CD8-positive, alpha-beta memory T cell (primary cell): ENCODE results near the gene MSH6. TPM values are rescaled to one million over a fixed set of nuclear protein-coding genes. Genes with fewer than 3 reads are reported as not detected.

Experiments used
- CTCF ChIA-PET: fragments of 350-600 bp; sonication (Branson Sonifier 250); formaldehyde crosslinking; loops from one replicate; lab custom pipeline; 2021; ENCODE audit warnings: antibody characterized with exemption; lab: Charles Lee
- POLR2A ChIA-PET: fragments of 350-600 bp; sonication (Branson Sonifier 250); formaldehyde crosslinking; loops from one replicate; lab custom pipeline; 2021; ENCODE audit warnings: antibody characterized with exemption; lab: Charles Lee
- DNase-seq, 5 donors: peaks; one replicate each; pipeline versions ENCODE4 v3.0.0 to v3.0.0-alpha.2; 2020 to 2022; ENCODE audit warnings: mixed read lengths in 1 of 5
- H3K27ac ChIP-seq: one replicate; pipeline ENCODE4 v1.7.0; 2013; ENCODE audit warnings: low read depth, mild to moderate bottlenecking, low read length, moderate library complexity
- H3K27me3 ChIP-seq: 2 replicates; pipeline ENCODE4 v1.7.0; 2013; ENCODE audit warnings: low read length, mild to moderate bottlenecking; ENCODE audit not compliant: insufficient read depth, poor library complexity, severe bottlenecking
- H3K36me3 ChIP-seq: 2 replicates; pipeline ENCODE4 v1.7.0; 2013; ENCODE audit warnings: mild to moderate bottlenecking, low read length, moderate library complexity; ENCODE audit not compliant: insufficient read depth
- H3K4me1 ChIP-seq: 2 replicates; pipeline ENCODE4 v1.7.0; 2013; ENCODE audit warnings: mild to moderate bottlenecking, low read length, moderate library complexity; ENCODE audit not compliant: insufficient read depth
- H3K4me3 ChIP-seq: 2 replicates; pipeline ENCODE4 v1.7.0; 2013; ENCODE audit warnings: mild to moderate bottlenecking, low read length
- H3K9me3 ChIP-seq: 2 replicates; pipeline ENCODE4 v1.7.0; 2013; ENCODE audit warnings: mild to moderate bottlenecking, low read length
- H3K27ac Mint-ChIP-seq, 8 donors: one replicate each; pipeline ENCODE4 v1.8.0; 2020 to 2021; ENCODE audit warnings: mixed read lengths in 8 of 8, mild to moderate bottlenecking in 6 of 8, inconsistent platforms in 3 of 8, moderate library complexity in 3 of 8
- H3K27me3 Mint-ChIP-seq, 2 donors: one replicate each; pipeline ENCODE4 v1.8.0; 2020 to 2021; ENCODE audit warnings: mixed read lengths in 2 of 2, mild to moderate bottlenecking in 1 of 2, moderate library complexity in 1 of 2
- H3K36me3 Mint-ChIP-seq, 3 donors: one replicate each; pipeline ENCODE4 v1.8.0; 2020 to 2021; ENCODE audit warnings: mixed read lengths in 3 of 3, inconsistent platforms in 1 of 3, mild to moderate bottlenecking in 1 of 3
- H3K4me1 Mint-ChIP-seq, 3 donors: one replicate each; pipeline ENCODE4 v1.8.0; 2020 to 2021; ENCODE audit warnings: mixed read lengths in 3 of 3, inconsistent platforms in 1 of 3, mild to moderate bottlenecking in 1 of 3
- H3K4me3 Mint-ChIP-seq, 7 donors: one replicate each; pipeline ENCODE4 v1.8.0; 2020 to 2021; ENCODE audit warnings: mixed read lengths in 7 of 7, mild to moderate bottlenecking in 6 of 7, moderate library complexity in 4 of 7, inconsistent platforms in 2 of 7
- H3K9me3 Mint-ChIP-seq, 5 donors: one replicate each; pipeline ENCODE4 v1.8.0; 2020 to 2022; ENCODE audit warnings: mixed read lengths in 5 of 5, mild to moderate bottlenecking in 3 of 5, moderate library complexity in 2 of 5, inconsistent platforms in 1 of 5
- polyA plus RNA-seq: library from polyadenylated mRNA; unstranded; fragments of 300-500 nt; fragmentation: Illumina TruSeq; gene quantifications from one replicate; pipeline ENCODE4 v1.2.3, GENCODE V29; 2021
- total RNA-seq, 2 experiments: library from RNA; stranded (reverse); gene quantifications; one replicate each; pipeline ENCODE4 v1.2.3, GENCODE V29; 2021

MSH6 gene
- total and polyA plus RNA-seq, 3 experiments from 2014 or later = 17.6 to 152 (median 142) TPM

DNA sequence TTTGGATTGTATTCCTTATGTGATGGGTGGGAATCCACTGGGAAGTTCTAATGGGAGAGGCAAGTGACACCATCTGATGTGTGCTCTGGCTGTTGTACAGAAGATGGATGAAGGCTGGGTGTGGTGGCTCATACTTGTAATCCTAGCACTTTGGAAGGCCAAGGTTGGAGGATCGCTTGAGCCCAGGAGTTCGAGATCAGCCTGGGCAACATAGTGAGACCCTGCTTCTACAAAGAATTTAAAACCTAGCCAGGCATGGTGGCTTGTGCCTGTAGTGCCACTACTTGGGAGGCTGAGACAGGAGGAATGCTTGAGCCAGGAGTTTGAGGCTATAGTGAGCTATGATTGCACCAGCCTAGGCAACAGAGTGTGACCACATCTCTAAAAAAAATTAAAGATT lies 10.6 kb upstream of the MSH6 start:
- no peaks in the 10 kb centered on the region for H3K27me3 ChIP-seq
- H3K36me3 ChIP-seq = no peaks in the 10 kb centered on the region
- peaks cover 0 to 1% of the 10 kb centered on the region in 2 donors for H3K27me3 Mint-ChIP-seq
- H3K4me3 ChIP-seq = no peak overlapping the region
- H3K27ac Mint-ChIP-seq = no peak overlapping the region
- H3K4me1 Mint-ChIP-seq = peaks cover 3 to 6% (median 5%) of the 10 kb centered on the region in 3 donors
- no peaks in the 10 kb centered on the region for H3K36me3 Mint-ChIP-seq
- no peak overlapping the region for H3K4me3 Mint-ChIP-seq
- POLR2A ChIA-PET = no interaction called here
- peaks cover 7% of the 10 kb centered on the region for H3K4me1 ChIP-seq
- H3K9me3 Mint-ChIP-seq = no peaks in the 10 kb centered on the region
- no peaks in the 10 kb centered on the region for H3K9me3 ChIP-seq
- no peak overlapping the region for H3K27ac ChIP-seq
- DNase-seq = no peak
- CTCF ChIA-PET = no interaction called here

GRCh38 chr2:47774567-47774966 lies 8.4 kb upstream of the MSH6 start:
- no peaks in the 10 kb centered on the region for H3K4me1 Mint-ChIP-seq
- ChIA-PET POLR2A (no interaction called here), CTCF (no interaction called here)

DNA sequence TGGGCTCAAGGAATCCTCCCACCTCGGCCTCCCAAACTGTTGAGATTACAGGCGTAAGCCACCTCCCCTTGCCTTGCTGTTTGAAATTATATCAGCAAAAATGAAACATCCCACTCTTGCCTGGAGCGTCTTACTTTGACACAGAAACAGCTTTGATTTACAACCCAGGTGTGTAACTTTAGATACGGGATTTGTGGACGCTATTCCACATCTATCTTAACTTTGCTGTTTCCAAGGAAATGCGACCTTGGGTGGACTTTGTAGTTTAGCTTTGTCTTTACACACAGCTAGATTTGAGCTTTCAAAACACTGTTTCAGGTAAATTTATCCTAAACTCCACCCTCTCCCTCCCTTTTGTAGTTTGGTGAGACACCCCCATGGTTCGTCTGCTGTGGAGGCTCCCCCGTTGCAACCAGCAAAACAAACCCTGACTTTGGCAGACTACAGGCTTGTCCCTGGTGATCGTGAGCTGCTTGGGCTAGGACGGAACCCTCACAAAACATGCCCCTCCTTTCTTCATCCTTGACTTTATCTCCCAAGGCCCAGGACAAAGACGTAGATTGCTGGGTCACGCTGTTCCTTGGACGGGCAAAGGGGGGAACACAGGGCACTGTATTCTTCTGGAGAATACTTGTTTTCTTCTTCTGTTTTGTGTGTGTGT lies 5.5 kb upstream of the MSH6 start:
- Mint-ChIP-seq H3K9me3 (no peaks in the 10 kb centered on the region), H3K4me1 (peaks cover 0 to 2% (median 0%) of the 10 kb centered on the region in 3 donors), H3K4me3 (no peak overlapping the region), H3K27me3 (no peaks in the 10 kb centered on the region), H3K27ac (no peak overlapping the region), H3K36me3 (no peaks in the 10 kb centered on the region)
- Histone ChIP-seq H3K4me3 (no peak overlapping the region), H3K27me3 (no peaks in the 10 kb centered on the region), H3K27ac (no peak overlapping the region), H3K9me3 (no peaks in the 10 kb centered on the region), H3K36me3 (no peaks in the 10 kb centered on the region), H3K4me1 (no peaks in the 10 kb centered on the region)
- POLR2A ChIA-PET = no interaction called here
- CTCF ChIA-PET = interaction anchor here (1.5 to 3.2 kb wide), 2 partner anchors 9 to 442 kb away, joined by 3 to 22 read pairs; no protein-coding TSS in a partner anchor
- DNase-seq = no peak

More at GRCh38 chr2:47774567-47774966, 8.4 kb upstream of the MSH6 start:
- H3K4me3 Mint-ChIP-seq = no peak overlapping the region
- peaks cover 0 to 1% of the 10 kb centered on the region in 2 donors for H3K27me3 Mint-ChIP-seq
- Histone ChIP-seq H3K27ac (no peak overlapping the region), H3K4me3 (no peak overlapping the region), H3K27me3 (no peaks in the 10 kb centered on the region), H3K36me3 (no peaks in the 10 kb centered on the region), H3K9me3 (no peaks in the 10 kb centered on the region), H3K4me1 (no peaks in the 10 kb centered on the region)
- no peak overlapping the region for H3K27ac Mint-ChIP-seq
- no peaks in the 10 kb centered on the region for H3K9me3 Mint-ChIP-seq
- H3K36me3 Mint-ChIP-seq = no peaks in the 10 kb centered on the region
- DNase-seq = no peak

DNA sequence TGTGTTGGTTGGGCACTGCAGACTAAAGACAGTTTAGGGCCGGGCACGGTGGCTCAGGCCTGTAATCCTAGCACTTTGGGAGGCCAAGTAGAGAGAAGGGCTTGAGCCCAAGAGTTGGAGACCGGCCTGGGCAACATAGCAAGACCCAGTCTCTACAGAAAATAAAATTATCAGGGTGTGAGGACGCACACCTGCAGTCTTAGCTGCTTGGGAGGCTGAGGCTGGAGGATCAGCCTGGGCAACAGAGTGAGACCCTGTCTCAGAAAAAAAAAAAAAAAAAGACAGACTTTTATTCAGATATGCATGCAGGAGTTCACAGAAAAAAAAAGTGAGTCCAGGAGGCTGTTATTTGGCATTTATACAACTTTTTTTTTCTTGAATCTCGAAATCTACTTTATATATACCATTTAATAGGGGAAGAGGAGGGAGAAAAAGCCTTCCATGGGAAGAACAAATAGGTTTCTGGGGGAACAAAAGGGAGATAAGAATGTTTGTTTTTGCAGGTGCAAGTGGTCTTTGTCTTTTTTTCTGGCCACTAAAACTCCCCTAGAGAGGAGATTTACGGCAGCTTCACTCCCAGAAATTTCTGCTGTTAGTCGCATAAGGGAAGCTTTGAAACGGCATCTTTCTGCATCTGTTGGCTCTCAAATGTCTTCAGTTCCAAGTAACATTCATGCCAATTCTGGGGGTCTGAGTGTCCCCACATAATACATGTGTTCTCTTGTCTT lies 4.1 kb upstream of the MSH6 start:
- ChIA-PET CTCF (interaction anchor here (0.6 to 3.2 kb wide), 4 partner anchors 11 to 113 kb away, joined by 3 to 22 read pairs (median 6); no protein-coding TSS in a partner anchor), POLR2A (no interaction called here)
- Mint-ChIP-seq H3K27ac (peak overlapping the region in 1 of 8 donors; percentile 46), H3K27me3 (no peaks in the 10 kb centered on the region), H3K4me1 (peaks cover 0 to 4% (median 0%) of the 10 kb centered on the region in 3 donors), H3K4me3 (peak overlapping the region in 1 of 7 donors; percentile 2), H3K9me3 (no peaks in the 10 kb centered on the region), H3K36me3 (peaks cover 0 to 1% (median 0%) of the 10 kb centered on the region in 3 donors)
- no peaks in the 10 kb centered on the region for H3K4me1 ChIP-seq
- no peak overlapping the region for H3K4me3 ChIP-seq
- no peak for DNase-seq
- H3K27me3 ChIP-seq = no peaks in the 10 kb centered on the region
- H3K9me3 ChIP-seq = no peaks in the 10 kb centered on the region
- no peak overlapping the region for H3K27ac ChIP-seq
- no peaks in the 10 kb centered on the region for H3K36me3 ChIP-seq

DNA sequence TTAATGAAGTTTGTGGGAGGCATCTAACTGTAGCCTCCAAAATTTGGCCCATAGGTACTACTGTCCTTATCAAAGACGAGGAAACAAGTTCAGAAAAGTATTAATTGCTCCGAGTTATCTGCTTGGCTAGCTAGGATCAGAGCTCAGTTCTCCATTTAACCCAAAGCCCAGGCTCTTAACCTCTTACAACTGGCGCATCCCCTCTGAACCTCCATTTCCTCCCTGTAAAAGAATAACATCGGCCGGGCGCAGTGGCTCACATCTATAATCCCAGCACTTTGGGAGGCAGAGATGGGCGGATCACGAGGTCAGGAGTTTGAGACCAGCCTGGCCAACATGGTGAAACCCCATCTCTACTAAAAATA lies 3.5 kb upstream of the MSH6 start:
- Mint-ChIP-seq H3K4me3 (no peak overlapping the region), H3K27ac (no peak overlapping the region), H3K27me3 (no peaks in the 10 kb centered on the region), H3K9me3 (no peaks in the 10 kb centered on the region), H3K36me3 (peaks cover 0 to 2% (median 0%) of the 10 kb centered on the region in 3 donors), H3K4me1 (peaks cover 0 to 9% (median 3%) of the 10 kb centered on the region in 3 donors)
- ChIA-PET CTCF (interaction anchor here (0.6 to 2.4 kb wide), 3 partner anchors 12 to 114 kb away, joined by 3 to 8 read pairs (median 3); no protein-coding TSS in a partner anchor), POLR2A (no interaction called here)
- Histone ChIP-seq H3K4me1 (peaks cover 3% of the 10 kb centered on the region), H3K27me3 (no peaks in the 10 kb centered on the region), H3K36me3 (no peaks in the 10 kb centered on the region), H3K9me3 (no peaks in the 10 kb centered on the region), H3K27ac (no peak overlapping the region), H3K4me3 (no peak overlapping the region)
- no peak for DNase-seq

- H3K27me3 ChIP-seq = no peaks in the 10 kb centered on the region
- CTCF ChIA-PET = interaction anchor here (1.0 to 3.1 kb wide), 3 partner anchors 11 to 16 kb away, joined by 3 to 19 read pairs (median 4); no protein-coding TSS in a partner anchor
- peak overlapping the region; percentile 60 for H3K4me3 ChIP-seq
- peak overlapping the region; percentile 70 to 96 (median 86) for H3K27ac Mint-ChIP-seq
- peak overlapping the region; percentile 79 for H3K27ac ChIP-seq
- no peaks in the 10 kb centered on the region for H3K9me3 Mint-ChIP-seq
- no peaks in the 10 kb centered on the region for H3K36me3 ChIP-seq
- H3K4me3 Mint-ChIP-seq = peak overlapping the region; percentile 83 to 94 (median 89)
- peaks cover 0 to 2% of the 10 kb centered on the region in 2 donors for H3K27me3 Mint-ChIP-seq
- peaks cover 19% of the 10 kb centered on the region for H3K4me1 ChIP-seq
- H3K36me3 Mint-ChIP-seq = peaks cover 0 to 5% (median 2%) of the 10 kb centered on the region in 3 donors
- no peak for DNase-seq
- POLR2A ChIA-PET = interaction anchor here (0.6 kb wide), 1 partner anchor 531 kb away, joined by 3 read pairs; no protein-coding TSS in a partner anchor
- no peaks in the 10 kb centered on the region for H3K9me3 ChIP-seq
- peaks cover 15 to 35% (median 17%) of the 10 kb centered on the region in 3 donors for H3K4me1 Mint-ChIP-seq
Observed at GRCh38 chr2:47782381-47782670, 619 bp upstream of the MSH6 start.

GRCh38 chr2:47783486-47784351 lies 774 bp downstream of the MSH6 start:
- Histone ChIP-seq H3K4me1 (peaks cover 19% of the 10 kb centered on the region), H3K27ac (peak overlapping the region; percentile 79), H3K4me3 (peak overlapping the region; percentile 90), H3K36me3 (no peaks in the 10 kb centered on the region), H3K27me3 (no peaks in the 10 kb centered on the region), H3K9me3 (no peaks in the 10 kb centered on the region)
- Mint-ChIP-seq H3K36me3 (peaks cover 0 to 5% (median 2%) of the 10 kb centered on the region in 3 donors), H3K27ac (peak overlapping the region; percentile 83 to 97 (median 91)), H3K4me3 (peak overlapping the region; percentile 89 to 95 (median 90)), H3K9me3 (no peaks in the 10 kb centered on the region), H3K4me1 (peaks cover 15 to 41% (median 17%) of the 10 kb centered on the region in 3 donors), H3K27me3 (peaks cover 0 to 2% of the 10 kb centered on the region in 2 donors)
- ChIA-PET CTCF (interaction anchor here (1.0 to 3.1 kb wide), 4 partner anchors 16 to 321 kb away, joined by 3 to 19 read pairs (median 3); no protein-coding TSS in a partner anchor), POLR2A (interaction anchor here (0.6 to 1.4 kb wide), 3 partner anchors 17 to 116 kb away, joined by 3 to 9 read pairs (median 3); no protein-coding TSS in a partner anchor)
- DNase-seq = peak; percentile 61 to 78 (median 66)
